COLO668 (cell line): ENCODE data around the gene RAB27A.
"Not testable (repeated sequence)": the region's sequence is repeated elsewhere in the genome, so short reads cannot be mapped to it uniquely, and the experiment has no call there.

Experiments used
- DNase-seq: peaks from one replicate; lab custom pipeline; 2025; ENCODE audit not compliant: unreplicated experiment; lab: John Stamatoyannopoulos, UW

The RAB27A gene

DNA sequence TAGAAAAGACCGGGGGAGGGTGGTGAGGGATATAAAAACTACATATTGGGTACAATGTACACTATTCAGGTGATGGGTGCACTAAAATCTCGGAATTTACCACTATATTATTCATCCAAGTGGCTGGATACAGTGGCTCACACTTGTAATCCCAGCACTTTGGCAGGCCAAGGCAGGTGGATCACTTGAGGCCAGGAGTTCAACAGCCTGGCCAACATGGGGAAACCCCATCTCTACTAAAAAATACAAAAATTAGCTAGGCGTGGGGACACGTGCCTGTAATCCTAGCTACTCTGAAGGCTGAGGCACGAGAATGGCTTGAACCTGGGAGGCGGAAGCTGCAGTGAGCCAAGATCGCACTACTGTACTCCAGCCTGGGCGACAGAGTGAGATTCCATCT is 37.4 kb downstream of the RAB27A start:
- not testable (repeated sequence) for DNase-seq

DNA sequence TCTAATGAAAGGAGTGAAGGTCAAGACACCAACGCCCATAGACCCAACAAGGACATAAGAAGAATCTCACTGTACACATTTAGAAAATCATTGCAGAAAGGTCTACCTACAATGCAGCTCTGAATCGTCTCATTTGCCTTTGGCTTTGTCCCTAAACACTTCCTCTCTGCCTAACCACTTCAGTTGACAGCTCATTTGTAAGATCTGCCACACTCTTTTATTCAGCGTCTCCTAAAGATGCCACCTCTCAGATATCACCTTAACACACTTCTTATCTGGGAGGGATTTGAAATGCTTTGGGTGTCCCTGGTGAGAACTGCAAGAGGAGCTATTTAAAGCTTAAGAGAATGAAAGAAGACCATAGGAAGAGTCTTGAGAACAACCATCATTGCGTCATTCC is 38.7 kb downstream of the RAB27A start:
- no peak for DNase-seq

DNA sequence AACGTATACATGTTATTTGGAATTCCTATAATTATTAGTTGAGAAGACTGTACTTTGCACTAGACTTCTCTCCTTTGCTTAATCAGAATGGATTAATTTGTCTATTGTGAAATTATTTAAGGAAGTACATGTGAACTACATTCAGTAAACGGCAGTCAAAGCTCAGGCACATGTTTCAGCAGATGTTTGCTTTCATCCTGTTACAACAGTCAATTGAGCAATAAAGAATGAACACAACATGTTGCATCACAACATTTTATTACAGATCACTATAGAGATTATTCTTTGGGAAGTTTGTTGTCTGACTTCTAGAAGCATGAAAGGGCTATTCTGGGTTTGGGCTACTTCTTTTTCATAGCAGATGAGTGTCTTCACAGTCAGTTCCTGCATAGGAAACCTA is 39.2 kb downstream of the RAB27A start:
- no peak for DNase-seq

DNA sequence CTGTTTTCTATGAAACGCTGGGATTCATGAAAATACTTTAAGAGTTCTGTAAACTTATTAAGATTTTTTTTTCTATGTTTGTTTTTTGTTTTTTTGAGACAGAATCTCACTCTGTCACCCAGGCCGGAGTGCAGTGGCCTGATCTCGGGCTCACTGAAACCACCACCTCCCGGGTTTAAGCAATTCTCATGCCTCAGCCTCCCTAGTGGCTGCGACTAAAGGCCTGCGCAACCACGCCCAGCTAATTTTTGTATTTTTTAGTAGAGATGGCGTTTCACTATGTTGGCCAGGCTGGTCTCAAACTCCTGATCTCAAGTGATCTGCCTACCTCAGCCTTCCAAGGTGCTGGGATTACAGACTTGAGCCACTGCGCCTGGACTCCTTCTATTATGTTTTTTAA is 39.7 kb downstream of the RAB27A start:
- not testable (repeated sequence) for DNase-seq

DNA sequence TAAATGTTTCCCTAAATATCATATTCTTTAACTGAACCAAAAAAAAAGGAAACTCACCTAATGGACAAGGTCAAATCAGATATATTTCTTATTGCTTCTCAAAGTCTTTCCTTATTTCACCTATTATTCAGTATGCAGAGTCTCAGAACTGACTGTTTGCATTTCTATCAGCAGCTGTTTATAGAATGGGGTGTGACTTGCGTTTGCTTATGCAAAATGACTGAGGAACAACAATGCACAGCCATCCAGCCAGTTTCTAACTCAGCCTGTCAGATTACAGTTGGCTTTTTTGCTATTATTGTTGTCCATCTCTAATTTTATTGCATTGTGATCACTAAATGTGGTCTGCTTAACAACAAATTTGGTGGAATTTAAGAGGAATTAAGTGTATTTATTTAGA is 40.7 kb downstream of the RAB27A start:
- DNase-seq, result no peak

DNA sequence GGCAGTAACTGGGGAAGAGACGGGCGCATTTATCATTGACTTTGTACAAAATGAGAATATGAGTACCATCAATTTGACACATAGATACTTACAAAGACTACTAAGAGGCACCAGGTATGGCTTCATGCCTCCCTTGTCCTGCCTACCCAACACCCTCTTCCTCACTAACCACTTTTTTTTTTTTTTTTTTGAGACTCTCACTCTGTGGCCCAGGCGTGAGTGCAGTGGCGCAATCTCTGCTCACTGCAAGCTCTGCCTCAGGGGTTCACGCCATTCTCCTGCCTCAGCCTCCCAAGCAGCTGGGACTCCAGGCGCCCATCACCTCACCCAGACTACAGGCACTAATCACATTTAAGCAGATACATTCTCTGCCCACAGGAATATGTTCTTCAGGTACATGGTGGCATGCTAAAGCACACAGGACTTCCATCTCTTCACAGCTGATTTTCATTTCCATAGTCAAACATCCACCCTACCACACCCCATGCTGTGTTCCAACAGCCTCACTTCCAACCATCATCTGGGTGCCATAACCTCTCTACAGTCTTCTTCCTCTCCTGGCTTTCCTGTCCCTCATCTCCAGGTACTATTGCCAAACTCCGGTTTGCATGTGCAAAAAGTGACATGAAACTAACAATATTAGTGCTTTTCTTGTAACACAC is 41.7 kb downstream of the RAB27A start:
- DNase-seq, result no peak

DNA sequence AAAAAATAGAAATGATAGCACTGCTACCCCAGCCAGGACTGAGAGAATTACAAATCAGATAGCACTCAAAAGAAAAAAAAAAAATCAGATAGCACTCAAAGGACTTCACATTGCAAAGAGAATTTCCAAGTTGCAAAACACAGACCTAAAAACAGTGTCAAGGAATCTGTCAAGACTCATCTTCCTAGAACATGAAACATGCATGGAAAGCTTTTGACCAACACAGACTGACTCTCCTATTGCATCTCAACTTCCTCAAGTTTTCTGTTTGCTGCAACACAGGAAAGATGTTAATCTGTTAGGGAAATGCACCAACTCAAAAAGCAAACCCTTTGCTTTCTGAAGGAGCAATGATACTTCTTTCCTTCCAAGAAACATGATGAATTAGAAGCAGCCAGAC is 42.3 kb downstream of the RAB27A start:
- DNase-seq, result no peak

DNA sequence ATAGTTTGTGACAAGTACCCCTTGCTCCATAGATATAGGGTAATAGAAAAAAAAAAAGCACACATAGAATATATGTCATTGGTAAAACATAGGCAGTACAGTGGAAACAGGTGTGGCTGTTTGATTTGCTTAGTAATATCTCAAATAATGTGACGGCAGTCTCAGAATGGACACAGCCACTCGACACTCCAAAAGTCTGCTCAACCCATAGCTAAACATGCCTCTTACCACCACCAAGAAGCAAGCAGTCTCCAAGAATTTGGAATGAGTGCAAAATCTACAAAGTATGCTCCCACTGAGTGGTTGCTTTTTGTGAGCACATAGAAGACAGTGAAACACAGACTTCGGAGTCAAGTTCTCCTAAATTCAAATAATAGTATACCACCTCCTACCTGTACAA is 43.0 kb downstream of the RAB27A start:
- no peak for DNase-seq

DNA sequence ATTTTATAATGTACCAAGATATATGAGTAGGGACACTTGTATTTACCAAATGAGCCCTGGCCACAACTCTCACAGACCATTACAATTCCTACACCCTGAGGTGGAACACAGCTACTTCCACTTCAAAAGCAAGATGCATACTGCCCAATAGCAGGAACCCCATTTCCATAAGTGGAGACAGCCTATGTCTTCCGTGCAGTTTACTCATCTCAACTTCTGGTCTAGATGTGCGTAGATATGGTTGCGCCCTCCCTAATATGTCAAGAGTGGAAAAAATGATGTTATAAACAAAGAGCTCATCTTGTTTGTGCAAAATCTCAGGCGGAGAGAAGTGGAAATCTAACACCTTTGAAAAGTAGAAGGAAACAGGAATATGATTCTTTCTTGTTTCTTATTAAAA is 44.6 kb downstream of the RAB27A start:
- DNase-seq, result no peak

DNA sequence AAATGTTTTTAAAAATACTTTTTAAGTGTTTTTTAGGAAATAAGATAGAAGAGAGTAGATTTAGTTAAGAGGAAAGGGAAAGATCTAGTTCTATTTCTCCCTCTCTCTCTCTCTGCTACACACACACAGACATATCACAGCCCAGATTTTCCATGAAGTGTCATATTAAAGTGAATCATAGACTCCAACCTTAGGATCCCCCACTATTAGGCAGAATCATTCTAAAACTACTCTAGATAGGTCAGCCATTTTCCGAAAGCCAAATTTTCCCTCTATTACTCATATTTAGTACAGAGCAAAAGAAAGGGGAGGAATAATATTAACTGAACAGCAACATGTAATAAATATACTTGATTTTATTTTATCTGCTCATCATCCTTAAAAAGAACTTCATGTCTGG is 47.7 kb downstream of the RAB27A start:
- DNase-seq, result no peak

DNA sequence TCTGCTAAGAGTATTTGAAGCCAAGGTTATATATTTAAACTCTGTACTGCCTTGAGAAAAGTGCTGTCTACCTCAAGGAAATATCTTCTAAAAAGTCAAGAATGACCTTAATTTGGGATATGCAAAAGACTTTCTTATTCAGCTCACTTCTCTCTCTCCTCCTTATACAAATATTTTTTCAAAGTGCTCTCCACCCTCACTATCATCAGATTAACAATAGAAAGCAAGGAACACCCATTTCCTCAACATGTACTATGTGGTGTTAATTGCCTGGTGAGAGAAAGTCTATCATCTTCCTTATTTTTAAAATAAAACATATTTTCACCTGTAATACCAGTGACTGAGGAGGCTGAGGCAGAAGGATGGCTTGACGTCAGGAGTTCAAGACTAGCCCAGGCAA is 48.4 kb downstream of the RAB27A start:
- DNase-seq, result no peak

DNA sequence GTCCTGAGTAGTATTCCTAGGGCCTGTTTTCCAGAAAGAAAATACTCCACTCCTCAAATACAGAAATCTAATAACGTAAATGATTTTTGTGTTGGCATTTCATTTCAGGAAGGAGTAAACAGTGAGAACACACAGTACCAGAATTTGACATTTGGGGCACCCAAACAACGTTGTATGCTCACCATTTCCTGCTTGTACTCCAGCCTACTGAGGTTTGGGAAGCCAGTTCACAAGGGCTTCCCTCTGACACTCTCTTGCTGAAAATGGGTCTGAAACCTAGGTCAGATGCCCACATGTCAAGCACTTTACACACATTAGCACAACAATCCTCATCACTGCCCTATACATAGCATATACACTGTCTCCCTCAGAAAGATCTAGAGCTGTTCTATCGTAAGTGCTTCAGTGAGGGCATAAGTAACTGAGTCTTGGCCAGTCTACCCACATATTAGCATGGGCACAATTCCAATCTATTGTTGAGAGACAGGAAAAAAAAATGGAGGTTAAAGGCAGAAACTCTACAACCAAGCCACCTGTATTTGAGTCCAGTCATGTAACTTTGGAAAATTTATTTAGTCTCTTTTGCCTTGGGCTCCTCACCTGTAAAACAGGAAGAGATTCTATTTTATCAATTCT is 49.4 kb downstream of the RAB27A start:
- DNase-seq, result no peak

DNA sequence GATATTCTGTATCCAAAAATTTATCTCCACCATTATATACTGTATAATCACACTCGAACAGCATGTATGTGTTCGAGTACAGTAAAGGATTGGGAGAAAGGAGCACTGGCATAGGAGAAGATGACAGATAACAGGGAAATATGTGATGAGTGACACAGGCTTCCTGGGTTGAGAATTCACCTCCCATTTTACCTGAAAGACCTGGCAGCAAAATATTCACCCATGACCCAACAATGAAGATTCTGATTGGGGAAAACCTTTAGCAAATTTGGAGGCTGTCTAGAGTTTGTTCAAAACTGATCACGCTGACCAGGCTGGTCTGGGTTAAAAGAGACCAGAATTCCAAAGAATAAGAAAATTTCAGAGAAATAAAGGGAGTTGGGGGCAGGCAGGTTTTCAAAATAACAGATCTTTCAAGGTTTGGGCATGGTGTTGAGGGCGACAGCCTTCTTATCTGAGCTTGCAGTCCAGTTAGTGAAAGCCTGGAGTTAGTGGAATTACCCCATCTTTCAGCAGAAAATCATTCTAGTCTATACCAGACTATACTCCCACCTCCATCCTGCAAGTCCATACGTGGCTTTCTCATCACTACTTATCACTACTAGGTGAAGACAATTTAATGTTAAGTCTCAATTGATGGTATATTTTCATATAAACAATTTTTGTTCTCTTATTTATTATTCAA is 50.0 kb downstream of the RAB27A start:
- no peak for DNase-seq

DNA sequence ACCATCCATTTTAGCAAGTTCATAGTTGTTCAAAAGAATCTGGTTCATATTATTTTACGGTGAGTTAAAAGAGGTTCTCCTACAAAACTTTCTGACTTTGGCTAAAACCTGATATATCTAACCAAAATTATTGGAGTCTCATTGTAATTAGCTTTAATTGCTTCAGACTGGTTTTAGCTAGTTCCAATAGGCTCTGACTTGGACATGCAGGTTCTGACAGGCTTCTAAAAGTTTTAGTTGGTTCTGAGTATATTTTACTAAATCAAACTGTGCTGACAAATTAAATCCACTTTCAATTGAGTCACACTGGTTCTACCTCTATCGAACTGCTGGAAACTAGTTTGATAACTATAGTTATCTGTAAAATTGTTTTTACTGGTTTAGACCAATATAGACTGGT is 50.7 kb downstream of the RAB27A start:
- no peak for DNase-seq

DNA sequence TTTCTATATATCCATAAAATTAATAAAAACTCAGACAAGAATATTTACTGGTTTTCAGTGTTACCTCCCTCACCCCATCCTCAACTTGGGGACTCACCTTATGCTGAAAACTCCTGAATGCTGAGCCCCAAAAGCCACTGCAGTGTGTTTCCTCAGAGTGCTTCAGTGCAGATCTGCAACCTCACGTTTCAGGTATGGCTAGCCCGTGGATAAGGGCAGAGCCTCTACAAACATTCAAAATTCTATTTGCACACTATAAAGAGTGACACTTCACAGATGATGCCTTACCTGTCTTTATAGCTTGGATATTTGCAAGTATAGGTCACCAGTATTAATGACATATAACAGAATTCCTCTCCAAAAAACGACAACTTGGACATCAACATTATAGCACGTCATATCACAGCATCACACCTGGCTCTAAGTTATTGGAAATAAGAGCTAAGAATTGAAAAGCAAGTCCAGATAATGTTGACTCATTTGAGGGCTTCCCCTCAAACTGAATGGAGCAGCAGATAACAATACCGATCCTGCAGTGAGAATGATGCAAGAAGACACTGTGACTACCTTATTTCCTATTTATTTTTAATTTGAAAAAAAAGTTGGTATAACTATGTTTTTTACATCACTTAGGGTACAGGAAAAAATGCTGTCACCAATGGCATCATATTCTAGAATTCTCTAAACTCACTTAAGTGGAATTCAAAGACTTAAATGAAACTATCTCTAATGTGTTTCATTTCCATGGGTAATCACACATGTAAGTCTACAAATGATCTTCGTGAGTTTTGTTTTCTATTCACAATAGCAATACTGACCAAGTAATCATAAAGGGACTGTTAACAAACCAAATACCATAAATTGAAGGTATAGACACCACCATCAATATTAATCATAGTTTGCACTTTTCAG is 52.1 kb downstream of the RAB27A start:
- DNase-seq, result no peak

DNA sequence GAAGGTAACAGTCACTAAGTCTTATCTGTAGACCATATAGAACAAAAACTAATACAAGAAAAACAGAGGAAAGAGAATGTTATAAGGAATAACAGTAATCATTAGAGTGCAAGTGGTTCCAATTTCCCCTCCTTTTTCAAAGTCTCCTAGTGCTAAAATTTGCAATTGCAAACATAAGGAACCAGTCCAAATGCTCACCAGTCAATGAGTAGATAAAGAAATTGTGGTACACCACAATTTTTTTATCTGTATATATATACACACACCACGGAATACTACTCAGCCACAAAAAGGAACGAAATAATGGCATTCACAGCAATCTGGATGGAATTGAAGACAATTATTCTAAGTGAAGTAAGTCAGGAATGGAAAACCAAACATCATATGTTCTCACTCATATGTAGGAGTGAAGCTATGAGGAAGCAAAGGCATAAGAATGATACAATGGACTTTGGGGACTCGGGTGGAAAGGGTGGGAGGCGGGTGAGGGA is 54.0 kb downstream of the RAB27A start:
- DNase-seq, result no peak

DNA sequence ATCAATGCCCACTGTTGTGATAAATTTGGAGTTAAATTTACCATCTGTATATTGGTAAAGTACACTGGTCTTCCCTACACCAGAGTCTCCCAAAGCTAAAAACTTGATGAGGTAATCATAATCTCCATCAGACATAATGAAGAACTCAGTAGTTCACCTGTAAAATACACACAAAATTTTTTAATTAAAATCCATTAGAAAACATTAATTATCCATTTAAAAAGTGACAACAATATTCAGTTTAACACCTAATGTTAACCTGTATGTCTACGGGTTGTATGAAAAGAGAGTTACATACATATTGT is 54.9 kb downstream of the RAB27A start:
- no peak for DNase-seq

DNA sequence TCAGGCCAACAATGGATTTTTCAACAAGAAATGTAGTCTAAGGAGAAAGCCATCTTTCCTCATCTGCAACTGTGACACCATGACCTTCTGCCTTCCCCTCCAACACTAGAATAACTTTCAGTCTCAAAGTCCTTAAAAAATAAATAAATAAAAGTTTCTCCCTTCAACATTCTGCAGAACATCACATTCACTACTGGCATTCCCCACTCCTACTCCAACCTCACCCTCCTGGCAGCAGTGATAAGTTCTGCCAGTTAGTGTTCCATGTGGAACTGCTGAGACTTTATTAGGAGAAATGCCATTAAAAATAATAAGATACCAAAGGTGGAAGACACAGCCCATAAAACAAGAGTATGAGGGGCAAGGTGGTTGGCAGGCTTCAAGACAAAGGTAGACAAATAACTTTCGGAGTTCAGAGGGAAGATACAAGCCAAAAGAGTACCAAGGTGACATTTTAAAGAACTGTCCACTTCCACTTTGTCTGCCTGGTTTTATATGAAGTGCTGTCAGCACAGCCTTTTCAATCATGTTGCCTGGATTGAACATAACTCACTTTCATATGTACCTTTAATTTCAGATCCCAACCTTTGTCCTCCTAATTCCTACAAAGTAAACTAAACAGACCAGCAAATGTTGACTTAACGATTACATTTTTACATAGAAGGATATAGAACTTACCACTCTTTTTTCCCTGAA is 55.4 kb downstream of the RAB27A start:
- no peak for DNase-seq

DNA sequence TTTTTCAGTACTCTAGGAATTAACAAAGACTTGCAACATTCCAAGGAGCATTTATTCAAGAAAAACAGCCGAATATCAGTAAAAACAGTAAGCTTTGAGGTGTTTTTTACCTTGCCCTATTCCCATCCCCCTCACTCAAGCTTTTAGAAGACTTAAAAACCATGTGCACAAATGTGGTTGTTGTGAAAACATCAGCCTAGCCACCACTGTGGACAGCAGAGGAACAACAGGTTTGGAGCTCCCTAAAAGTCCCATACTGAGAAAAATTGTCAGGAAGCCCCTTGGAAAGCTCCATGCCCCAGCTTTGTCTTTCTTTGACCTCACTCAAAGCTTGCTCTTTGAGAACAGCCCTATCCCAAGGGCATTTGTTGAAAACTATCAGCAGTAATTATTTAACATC is 58.2 kb downstream of the RAB27A start:
- no peak for DNase-seq

DNA sequence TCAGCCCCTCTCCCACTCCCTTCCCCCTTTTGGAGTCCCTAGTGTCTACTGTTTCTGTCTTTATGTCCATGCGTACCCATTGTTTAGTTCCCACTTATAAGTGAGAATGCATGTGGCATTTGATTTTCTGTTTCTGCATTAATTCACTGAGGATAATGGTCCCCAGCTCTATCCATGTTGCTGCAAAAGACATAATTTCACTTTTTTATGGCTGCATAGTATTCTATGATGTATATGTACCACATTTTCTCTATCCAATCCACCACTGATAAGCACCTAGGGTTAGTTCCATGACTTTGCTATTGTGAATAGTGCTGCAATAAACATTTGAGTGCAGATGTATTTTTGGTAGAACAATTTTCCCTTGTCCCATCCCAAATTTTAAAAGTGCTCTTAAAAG is 58.7 kb downstream of the RAB27A start:
- no peak for DNase-seq
